Heart left ventricle (tissue), 13 donors: ENCODE results near the gene CDH13.

Experiments
- CTCF ChIP-seq, 12 donors: fragments of 200-600 bp; sonication (generic) in 4 of 12; IDR thresholded peaks; one replicate each; pipeline versions ENCODE4 v1.5.0 to v1.8.0; 2018 to 2022; ENCODE audit warnings: antibody characterized with exemption in 12 of 12, mild to moderate bottlenecking in 5 of 12
- POLR2A ChIP-seq, 2 donors: fragments of 450-650 bp; IDR thresholded peaks; one replicate each; pipeline ENCODE4 v1.6.1; 2017; ENCODE audit warnings: antibody characterized with exemption in 2 of 2, mild to moderate bottlenecking in 2 of 2, moderate library complexity in 2 of 2
- donor health status: ischemic (EF 13 %, LVEDD 7.1; RV severe dilation, severe dysfunction).
- donor health status: DM: no; HTN: yes; CAD: no.
- donor health status: DM: no; HTN: no; CAD: no.
- donor health status: ischemic (EF 25% LVEDD 6.9; RV normal size, moderate dysfunction).
- donor health status: ischemic (EF 25% LVEDD 5.7; RV mildly dilated, moderate dysfunction).
- donor health status: ischemic (EF 35%, LVEDD 5.7; RV mildly dilated, moderate dysfunction).
- donor health status: nonischemic (EF 11% LVEDD 7.7; RV severe dilation, severe dysfunction).
- donor health status: DM: yes; HTN: yes; CAD: no.
- donor health status: PGD.
- donor health status: ischemic (EF 29% LVEDD 5.4; RV normal size, mild dysfunction).
- donor health status: nonischemic (EF 23%, LVEDD 6.1; RV moderate dilation, normal function).

GRCh38 chr16:82633964-82634600, 7.3 kb downstream of the CDH13 start:
- TF ChIP-seq CTCF (IDR thresholded peaks at IDR 0.05) (no peak), POLR2A (IDR thresholded peaks at IDR 0.05) (no peak)
